Stimulated activated naive CD8-positive, alpha-beta T cell treated with anti-CD3 and anti-CD28 coated beads, Interleukin-15, Interleukin-2, amounts not matched to agents 100 U/mL and 50 U/mL, for 24 hours (primary cell): ENCODE data around the gene GLE1.
"Not testable (repeated sequence)": the region's sequence is repeated elsewhere in the genome, so short reads cannot be mapped to it uniquely, and the experiment has no call there.

Source experiments
- ATAC-seq: fragments of 150-1000 bp; cut with Tn5 transposase; one replicate; pipeline ENCODE4 v1.10.0; 2021
- DNase-seq: peaks from one replicate; pipeline ENCODE4 v3.0.0; 2021

Gene GLE1

GRCh38 chr9:128495804-128496417 lies 8.6 kb upstream of the GLE1 start:
- ATAC-seq (no peak), DNase-seq (no peak)

GRCh38 chr9:128497824-128498610 lies 6.5 kb upstream of the GLE1 start:
- ATAC-seq (no peak), DNase-seq (no peak)

- ATAC-seq (no peak), DNase-seq (no peak)
Measured at GRCh38 chr9:128498911-128499310, 5.6 kb upstream of the GLE1 start.

- DNase-seq = no peak
- ATAC-seq = no peak
Measured at GRCh38 chr9:128499920-128500319, 4.6 kb upstream of the GLE1 start.

GRCh38 chr9:128503415-128503825 lies 1.1 kb upstream of the GLE1 start:
- not testable (repeated sequence) for ATAC-seq, DNase-seq

DNA sequence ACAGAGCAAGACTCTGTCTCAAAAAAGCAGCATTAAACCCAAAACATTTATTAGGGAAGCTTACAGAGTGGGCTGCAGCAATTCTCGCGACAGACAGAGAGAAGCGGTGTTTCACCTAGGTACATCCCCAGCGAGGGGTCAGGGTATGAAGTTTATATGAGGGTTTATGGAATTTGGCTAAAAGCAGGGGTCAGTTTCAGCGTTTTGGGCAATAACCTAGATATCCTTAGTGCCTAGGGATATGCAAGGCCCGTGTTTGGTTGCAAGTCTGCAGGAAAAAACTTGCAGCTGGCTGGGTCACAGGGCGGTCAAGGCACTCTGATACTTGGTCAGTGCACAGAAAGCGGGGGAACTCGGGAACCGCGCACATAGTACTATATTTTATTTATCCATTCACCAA lies 649 bp upstream of the GLE1 start:
- ATAC-seq = no peak
- DNase-seq = peak; percentile 13

DNA sequence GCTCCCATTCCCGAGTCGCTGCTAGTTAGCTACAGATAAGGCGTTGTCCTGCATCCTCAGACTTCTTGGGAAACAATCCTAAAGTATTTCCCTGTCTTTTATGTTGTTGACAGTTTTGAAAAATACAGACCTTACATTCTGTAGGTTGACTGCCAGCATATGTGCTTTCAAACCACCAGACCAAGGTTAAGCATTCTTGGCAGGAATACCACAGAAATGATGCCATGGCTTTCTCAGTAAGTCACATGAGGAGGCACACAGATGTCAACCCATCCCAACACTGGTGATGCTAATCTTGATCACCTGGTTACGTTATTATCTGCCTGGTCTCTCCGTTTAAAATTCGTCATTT lies 871 bp downstream of the GLE1 start:
- no peak for DNase-seq
- no peak for ATAC-seq

- not testable (repeated sequence) for ATAC-seq
Measured at GRCh38 chr9:128505906-128506305, 1.4 kb downstream of the GLE1 start.

DNA sequence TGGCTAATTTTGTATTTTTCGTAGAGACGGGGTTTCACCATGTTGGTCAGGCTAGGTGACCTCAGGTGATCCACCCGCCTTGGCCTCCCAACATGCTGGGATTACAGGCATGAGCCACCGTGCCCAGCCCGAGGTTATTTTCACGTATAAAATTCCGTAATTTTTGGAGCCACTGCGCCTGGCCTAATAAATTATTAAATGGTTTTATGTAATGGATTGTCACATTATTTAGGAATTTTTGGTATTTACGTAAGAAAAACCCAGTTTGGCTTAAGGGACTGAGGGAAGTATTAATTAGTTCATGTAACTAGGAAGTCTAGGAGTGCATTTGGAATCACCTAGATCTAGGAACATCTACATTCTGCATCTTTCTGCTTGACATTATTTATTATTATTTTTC lies 8.3 kb downstream of the GLE1 start:
- no peak for DNase-seq
- no peak for ATAC-seq

More at GRCh38 chr9:128505906-128506305, 1.4 kb downstream of the GLE1 start:
- not testable (repeated sequence) for DNase-seq

- ATAC-seq = no peak
- no peak for DNase-seq
Measured at GRCh38 chr9:128521956-128522355, 17.4 kb downstream of the GLE1 start.

- no peak for DNase-seq
- no peak for ATAC-seq
Measured at GRCh38 chr9:128523199-128523925, 18.8 kb downstream of the GLE1 start.

DNA sequence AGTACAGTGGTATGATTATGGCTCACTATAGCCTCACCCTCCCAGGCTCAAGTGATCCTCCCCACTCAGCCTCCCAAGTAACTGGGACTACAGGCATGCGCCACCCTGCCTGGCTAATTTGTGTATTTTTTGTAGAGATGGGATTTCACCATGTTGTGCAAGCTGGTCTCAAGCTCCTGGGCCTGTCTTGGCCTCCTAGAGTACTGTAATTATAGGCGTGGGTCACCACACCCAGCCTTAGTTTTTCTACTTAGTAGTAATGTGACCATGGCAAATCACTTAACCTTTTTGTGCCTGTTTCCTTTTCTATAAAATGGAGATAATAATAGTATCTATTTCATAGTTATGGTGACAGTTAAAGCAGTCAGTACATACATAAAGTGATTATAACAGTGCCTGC lies 22.2 kb downstream of the GLE1 start:
- DNase-seq (no peak), ATAC-seq (no peak)

GRCh38 chr9:128528445-128529160 lies 24.1 kb downstream of the GLE1 start:
- DNase-seq (no peak), ATAC-seq (no peak)

DNA sequence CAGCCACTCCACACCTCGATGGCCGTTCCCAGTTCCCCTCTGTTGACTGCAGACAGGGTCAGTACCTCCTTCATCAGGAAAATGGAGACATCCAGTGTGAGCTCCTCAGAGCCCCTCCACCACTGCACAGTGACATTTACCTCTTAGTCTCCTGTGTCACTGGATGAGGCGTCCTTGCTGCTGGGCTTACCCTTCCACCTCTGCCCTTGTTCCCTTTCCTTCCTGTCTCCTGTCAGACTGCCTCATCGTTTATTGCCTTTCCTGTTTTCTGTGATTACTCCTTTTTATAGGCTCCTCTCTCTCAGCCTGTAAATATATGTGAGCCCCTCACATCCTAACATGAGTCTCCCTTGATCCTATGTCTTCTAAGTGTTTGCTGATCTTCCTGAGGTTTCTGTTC lies 24.7 kb downstream of the GLE1 start:
- DNase-seq = no peak
- no peak for ATAC-seq

DNA sequence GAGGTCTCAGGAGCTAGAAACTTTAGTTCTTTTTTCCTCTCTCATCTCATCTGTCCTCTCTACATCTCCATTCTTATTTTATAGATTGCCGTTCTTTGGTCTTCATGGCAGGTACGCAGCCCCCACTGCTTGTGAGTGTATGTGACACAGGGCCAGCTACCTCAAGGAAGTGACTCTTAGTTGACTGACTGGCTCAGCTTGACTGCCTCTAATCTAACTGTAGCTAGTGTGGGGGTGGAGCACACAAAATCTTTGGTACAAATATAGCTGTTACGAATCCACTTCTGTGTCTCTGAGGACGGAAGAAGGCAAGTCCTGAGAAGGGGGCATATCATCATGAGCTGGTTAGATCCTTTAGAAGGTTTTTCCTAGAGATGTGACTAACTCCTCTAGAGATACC lies 28.1 kb downstream of the GLE1 start:
- ATAC-seq = no peak
- DNase-seq = no peak

DNA sequence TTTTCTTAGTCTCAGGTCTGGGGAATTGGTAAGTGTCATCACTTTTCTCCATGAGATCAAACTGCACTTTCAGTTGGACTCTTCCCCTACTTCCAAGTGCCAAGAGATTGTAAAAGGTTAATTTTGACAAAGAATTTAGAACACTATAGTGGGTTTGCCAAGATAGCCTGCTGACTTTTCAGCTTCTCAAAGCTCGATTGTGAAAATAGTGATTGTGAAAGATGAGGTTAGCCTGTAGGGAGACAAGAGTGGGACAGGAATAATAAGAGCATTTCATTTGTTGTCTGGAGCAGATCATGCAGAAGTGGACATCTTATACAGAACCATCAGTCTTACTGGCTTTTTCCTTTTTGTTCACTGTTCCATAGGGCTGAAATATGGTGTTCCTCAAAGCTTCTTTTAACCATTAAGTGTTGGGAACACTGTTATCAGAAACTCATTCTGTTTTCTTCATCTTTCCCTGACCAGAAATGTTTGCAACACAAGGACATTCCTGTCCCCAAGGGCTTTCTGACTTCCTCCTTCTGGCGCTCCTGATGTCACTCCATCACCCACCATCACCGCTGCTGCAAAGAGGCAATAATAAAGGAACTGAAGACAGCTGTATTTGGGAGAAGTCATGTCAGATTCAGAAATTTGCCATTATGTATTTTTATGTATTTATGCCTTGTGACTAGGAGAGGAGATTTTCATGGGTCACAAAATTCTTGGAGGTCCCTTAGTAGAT lies 36.3 kb downstream of the GLE1 start:
- DNase-seq (no peak), ATAC-seq (no peak)

- DNase-seq (no peak), ATAC-seq (no peak)
Measured at GRCh38 chr9:128546504-128546903, 42.0 kb downstream of the GLE1 start.

- ATAC-seq = no peak
- DNase-seq = no peak
Measured at GRCh38 chr9:128548876-128549275, 44.4 kb downstream of the GLE1 start.

- peak; percentile 34 for ATAC-seq
- DNase-seq = peak; percentile 33
Measured at GRCh38 chr9:128550226-128550625, 45.7 kb downstream of the GLE1 start.

DNA sequence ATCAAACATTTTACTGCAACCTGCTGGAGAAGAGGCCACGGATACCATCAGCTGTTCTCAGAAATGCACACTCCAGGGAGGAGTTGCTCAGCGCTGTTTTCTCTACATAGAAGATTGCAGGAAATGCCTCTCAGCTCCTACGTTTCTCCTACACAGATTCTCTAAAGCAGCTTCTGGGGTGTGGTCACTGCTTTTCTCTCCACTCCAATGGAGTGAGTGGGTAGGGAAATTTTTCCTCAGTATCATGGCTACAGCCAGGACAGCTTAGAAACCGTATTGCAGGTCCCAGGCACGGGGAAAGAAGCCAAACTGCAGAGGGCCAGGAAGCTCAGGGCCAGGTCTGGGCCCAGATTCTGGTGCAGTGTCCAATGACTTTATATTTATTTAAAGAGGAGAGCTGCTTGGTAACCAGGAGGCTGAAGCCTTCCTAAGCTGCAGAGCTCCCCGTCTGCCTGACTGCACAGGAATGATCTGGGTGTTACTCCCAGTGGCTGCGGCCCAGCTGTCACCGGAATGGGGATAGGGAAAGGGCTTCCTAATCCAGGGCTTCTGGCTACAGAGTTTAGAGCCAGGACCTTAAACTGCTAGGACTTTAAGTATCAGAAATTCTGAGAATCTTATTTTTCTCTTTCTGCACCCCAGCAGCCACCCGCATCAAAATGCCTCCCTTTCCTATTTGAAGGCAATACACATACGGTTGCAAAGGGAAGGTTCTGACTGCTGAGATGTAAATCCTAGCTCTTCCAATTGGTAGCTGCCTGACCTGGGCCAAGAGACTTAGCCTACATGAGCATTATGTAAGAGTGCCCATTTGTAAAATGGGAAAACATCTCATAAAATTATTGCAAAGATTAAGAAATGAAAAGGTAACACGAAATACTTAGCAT lies 46.5 kb downstream of the GLE1 start:
- no peak for ATAC-seq
- DNase-seq = no peak

- DNase-seq = no peak
Measured at GRCh38 chr9:128551657-128552152, 47.2 kb downstream of the GLE1 start.

More at GRCh38 chr9:128551657-128552152, 47.2 kb downstream of the GLE1 start:
- no peak for ATAC-seq
